WERI-Rb-1 (cell line): Measurements from ENCODE around the gene THBS2.

Experiments used
- DNase-seq: peaks from one replicate; pipeline ENCODE4 v3.0.0-alpha.2; 2020
- H3K27ac ChIP-seq: fragments of 250-450 bp; sonication (Bioruptor Pico); 2 replicates; pipeline ENCODE4 v1.5.1; 2020; ENCODE audit warnings: mild to moderate bottlenecking, moderate library complexity
- H3K27me3 ChIP-seq: fragments of 250-450 bp; sonication (Bioruptor Pico); 2 replicates; pipeline ENCODE4 v1.5.1; 2021; ENCODE audit warnings: mild to moderate bottlenecking, low read depth, moderate library complexity; ENCODE audit not compliant: insufficient read depth, severe bottlenecking
- H3K36me3 ChIP-seq: fragments of 250-450 bp; sonication (Bioruptor Pico); 2 replicates; pipeline ENCODE4 v1.5.1; 2020; ENCODE audit warnings: mild to moderate bottlenecking, moderate library complexity
- H3K4me3 ChIP-seq: 2 replicates; pipeline ENCODE4 v1.5.1; 2011; ENCODE audit warnings: low read depth, mild to moderate bottlenecking, control low read depth, low read length
- H3K9me3 ChIP-seq: fragments of 250-450 bp; sonication (Bioruptor Pico); 2 replicates; pipeline ENCODE4 v1.5.1; 2021; ENCODE audit warnings: mild to moderate bottlenecking, moderate library complexity; ENCODE audit not compliant: severe bottlenecking
- TF ChIP-seq, protein P1 (sequence below): IDR thresholded peaks from 2 replicates; pipeline ENCODE4 v1.5.1; 2011; ENCODE audit warnings: low read depth, mild to moderate bottlenecking, control low read depth, inconsistent platforms, low read length

THBS2 gene

DNA sequence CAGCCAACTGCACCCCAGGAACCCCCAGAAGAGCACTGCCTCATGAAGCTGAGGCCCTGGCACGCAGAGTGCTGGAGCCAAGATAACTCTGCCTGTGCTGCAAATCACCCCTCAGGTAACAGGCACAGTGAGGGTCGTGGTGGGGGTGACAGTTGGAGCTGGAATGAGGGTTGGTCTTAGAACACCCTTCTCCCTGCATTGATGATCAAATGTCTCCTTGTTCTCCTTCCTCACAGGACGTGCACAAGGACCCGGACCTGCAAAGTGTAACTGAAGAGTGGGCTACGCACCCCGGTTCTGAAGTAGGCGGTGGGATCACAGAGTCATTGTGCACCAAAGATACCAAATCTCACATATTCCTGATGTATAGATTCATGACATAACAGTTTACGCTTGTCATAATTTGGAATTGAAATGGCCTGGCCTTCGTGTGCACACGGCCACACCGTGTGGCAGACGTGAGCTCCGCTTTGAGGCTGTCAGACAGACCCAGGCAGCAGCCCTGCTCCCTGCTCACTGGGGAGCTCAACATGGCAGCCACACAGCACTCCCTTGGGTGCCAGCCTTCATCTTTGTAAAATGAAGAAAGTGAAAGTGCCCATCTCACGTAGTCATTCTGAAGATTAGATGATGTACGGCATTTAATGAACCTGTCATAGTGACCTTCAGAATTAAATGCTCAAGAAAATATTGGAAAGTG lies 8.8 kb downstream of the THBS2 start:
- DNase-seq, result no peak
- TF ChIP-seq, protein P1, sequence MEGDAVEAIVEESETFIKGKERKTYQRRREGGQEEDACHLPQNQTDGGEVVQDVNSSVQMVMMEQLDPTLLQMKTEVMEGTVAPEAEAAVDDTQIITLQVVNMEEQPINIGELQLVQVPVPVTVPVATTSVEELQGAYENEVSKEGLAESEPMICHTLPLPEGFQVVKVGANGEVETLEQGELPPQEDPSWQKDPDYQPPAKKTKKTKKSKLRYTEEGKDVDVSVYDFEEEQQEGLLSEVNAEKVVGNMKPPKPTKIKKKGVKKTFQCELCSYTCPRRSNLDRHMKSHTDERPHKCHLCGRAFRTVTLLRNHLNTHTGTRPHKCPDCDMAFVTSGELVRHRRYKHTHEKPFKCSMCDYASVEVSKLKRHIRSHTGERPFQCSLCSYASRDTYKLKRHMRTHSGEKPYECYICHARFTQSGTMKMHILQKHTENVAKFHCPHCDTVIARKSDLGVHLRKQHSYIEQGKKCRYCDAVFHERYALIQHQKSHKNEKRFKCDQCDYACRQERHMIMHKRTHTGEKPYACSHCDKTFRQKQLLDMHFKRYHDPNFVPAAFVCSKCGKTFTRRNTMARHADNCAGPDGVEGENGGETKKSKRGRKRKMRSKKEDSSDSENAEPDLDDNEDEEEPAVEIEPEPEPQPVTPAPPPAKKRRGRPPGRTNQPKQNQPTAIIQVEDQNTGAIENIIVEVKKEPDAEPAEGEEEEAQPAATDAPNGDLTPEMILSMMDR, result no peak
- Histone ChIP-seq H3K9me3 (no peaks in the 10 kb centered on the region), H3K4me3 (no peak overlapping the region), H3K27ac (no peak overlapping the region), H3K36me3 (no peaks in the 10 kb centered on the region), H3K27me3 (no peaks in the 10 kb centered on the region)

DNA sequence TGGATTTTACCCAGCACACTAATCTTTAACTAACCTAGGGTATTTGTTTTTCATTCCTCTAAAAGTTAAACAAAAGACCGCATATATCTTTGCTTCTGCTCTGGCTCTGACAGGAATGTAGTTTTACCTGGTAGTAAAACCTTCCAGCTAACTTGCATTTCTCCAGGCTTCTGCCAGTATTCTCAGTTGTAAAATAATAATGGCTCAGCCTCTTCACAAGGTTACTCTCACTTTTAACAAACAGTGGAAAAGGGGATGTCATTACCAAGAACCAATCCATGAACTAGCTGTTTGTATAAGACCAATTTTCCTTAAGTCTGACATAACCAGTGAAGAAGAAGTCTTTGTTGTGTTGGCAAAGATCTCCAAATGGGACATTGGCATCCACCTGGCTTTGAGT lies 10.0 kb downstream of the THBS2 start:
- H3K27ac ChIP-seq, result no peak overlapping the region
- DNase-seq, result no peak
- TF ChIP-seq, protein P1, result no peak
- H3K27me3 ChIP-seq, result no peaks in the 10 kb centered on the region
- no peaks in the 10 kb centered on the region for H3K36me3 ChIP-seq
- no peaks in the 10 kb centered on the region for H3K9me3 ChIP-seq
- H3K4me3 ChIP-seq, result no peak overlapping the region

DNA sequence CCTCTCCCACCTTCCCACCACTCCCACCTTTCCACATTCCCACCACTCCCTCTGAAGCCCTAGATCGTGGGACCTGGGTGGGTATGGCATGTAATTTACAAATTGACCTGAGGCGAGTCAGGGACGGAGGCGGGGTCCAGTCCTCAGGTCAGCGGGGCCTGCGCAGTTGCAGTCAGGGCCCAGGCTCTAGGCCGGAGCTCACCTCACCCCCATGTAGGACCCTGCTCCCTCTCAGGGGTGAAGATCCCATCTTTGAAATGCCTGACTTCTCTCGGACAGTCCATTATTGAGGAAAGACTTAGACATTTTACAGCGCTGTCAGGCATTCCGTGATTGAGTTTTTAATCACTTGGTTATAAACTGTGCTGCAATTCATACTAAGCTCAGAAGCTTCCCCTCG lies 10.5 kb downstream of the THBS2 start:
- TF ChIP-seq, protein P1, result no peak
- DNase-seq, result no peak
- no peaks in the 10 kb centered on the region for H3K36me3 ChIP-seq
- H3K4me3 ChIP-seq, result no peak overlapping the region
- H3K27ac ChIP-seq, result no peak overlapping the region
- no peaks in the 10 kb centered on the region for H3K9me3 ChIP-seq
- H3K27me3 ChIP-seq, result no peaks in the 10 kb centered on the region

DNA sequence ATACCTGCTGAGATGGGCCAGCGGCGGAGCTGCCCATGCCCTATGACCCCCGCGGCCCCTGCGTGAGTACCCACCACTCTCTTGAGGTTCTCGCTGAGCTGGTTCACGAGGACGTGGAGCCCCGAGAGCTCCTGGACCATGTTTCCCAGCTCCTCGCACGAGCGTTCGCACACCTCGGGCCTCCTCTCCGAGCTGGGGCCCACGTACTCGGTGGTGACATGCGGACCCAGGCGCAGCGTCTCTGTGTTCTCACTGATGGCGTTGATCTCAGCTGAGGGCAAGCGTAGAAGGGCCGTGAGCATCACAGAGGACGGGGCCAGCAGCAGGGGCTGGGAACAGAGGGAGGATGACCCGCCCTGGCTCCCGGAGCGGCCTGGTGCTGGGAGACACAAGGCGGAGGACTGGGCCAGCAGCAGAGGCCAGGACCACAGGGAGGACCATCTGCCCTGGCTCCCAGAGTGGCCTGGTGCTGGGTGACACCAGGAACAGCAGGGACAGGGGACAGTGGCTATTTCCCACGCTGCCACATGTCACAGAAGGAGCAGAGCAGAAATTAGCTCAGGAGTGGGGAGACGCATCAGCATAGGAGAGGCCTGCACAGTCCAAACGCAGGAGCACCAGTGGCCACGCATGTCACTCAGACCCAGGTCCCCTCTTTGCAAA lies 11.8 kb downstream of the THBS2 start:
- Histone ChIP-seq H3K4me3 (no peak overlapping the region), H3K27me3 (no peaks in the 10 kb centered on the region), H3K9me3 (no peaks in the 10 kb centered on the region), H3K27ac (no peak overlapping the region), H3K36me3 (no peaks in the 10 kb centered on the region)
- TF ChIP-seq, protein P1, result no peak
- no peak for DNase-seq

DNA sequence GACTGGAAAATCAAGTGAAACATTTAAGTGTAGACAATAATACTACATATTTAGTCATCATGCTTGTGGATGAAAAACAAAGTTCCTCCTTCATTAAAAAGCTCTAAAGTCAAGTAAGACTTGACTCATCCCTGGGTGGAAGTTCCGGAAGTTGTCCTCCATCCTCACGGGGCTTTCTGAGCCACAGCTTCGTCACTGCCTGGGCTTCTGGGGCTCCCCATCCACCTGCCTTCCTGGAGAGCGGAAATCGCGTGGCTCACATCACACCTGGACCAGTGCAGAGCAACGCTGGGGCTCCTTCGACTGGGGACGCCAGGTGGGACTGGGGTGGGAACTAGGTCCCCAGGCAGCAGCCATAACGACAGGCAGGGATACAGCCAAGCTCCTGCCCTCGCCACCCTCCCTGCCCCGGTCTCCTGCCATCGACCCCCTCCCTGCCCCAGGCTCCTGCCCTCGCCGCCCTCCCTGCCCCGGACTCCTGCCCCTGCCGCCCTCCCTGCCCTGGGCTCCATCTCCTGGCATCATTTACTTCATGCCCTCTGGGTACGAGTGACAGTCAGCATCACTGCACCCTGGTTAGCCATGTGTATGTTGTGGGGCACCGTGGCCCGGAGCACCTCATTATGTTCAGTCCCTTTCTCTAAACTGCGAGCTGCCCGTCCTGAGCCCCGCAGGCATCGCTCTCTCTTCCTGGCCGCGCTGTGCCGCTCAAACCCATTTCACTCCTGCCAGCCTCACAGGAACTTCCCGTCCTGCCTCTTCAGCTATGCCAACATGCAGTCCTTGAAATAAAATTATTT lies 12.9 kb downstream of the THBS2 start:
- no peak overlapping the region for H3K27ac ChIP-seq
- H3K27me3 ChIP-seq, result no peaks in the 10 kb centered on the region
- H3K9me3 ChIP-seq, result no peaks in the 10 kb centered on the region
- TF ChIP-seq, protein P1, result no peak
- DNase-seq, result no peak
- H3K36me3 ChIP-seq, result no peaks in the 10 kb centered on the region
- no peak overlapping the region for H3K4me3 ChIP-seq
